OCI-LY7 (cell line): ENCODE measurements around the gene TXNRD1. TPM values are rescaled to one million over a fixed set of nuclear protein-coding genes. Genes with fewer than 3 reads are reported as not detected.

Source experiments
- BruUV-seq: library from RNA; stranded (reverse); fragments of 400-500 nt; replicated peaks from 2 replicates; lab custom pipeline; 2021; lab: Mats Ljungman, UMichigan
- CTCF ChIA-PET: fragments of 300-600 bp; sonication (Branson Sonifier 250); formaldehyde crosslinking; loops from one replicate; lab custom pipeline; 2022; ENCODE audit warnings: antibody characterized with exemption; ENCODE audit not compliant: unreplicated experiment; lab: Charles Lee
- POLR2A ChIA-PET: fragments of 300-600 bp; sonication (Branson Sonifier 250); formaldehyde crosslinking; loops from one replicate; lab custom pipeline; 2022; ENCODE audit warnings: antibody characterized with exemption; lab: Charles Lee
- DNase-seq: peaks from one replicate; pipeline ENCODE4 v3.0.0-alpha.2; 2015; ENCODE audit warnings: low spot score
- H2AFZ ChIP-seq: fragments of 200-600 bp; sonication (generic), shearing (Covaris generic); 2 replicates; pipeline ENCODE4 v1.6.1; 2014; ENCODE audit warnings: mild to moderate bottlenecking, antibody characterized with exemption, low read length, moderate library complexity
- H3K27ac ChIP-seq: fragments of 200-600 bp; sonication (generic); 2 replicates; pipeline ENCODE4 v1.5.1; 2014; ENCODE audit warnings: mixed run types, low read depth, mild to moderate bottlenecking, moderate library complexity, low read length, inconsistent platforms; ENCODE audit not compliant: poor library complexity, severe bottlenecking
- H3K36me3 ChIP-seq: fragments of 200-600 bp; sonication (generic); 2 replicates; pipeline ENCODE4 v1.6.1; 2014; ENCODE audit warnings: mild to moderate bottlenecking, antibody characterized with exemption, low read length, moderate library complexity, mixed read lengths; ENCODE audit not compliant: insufficient read depth
- H3K4me1 ChIP-seq: fragments of 200-600 bp; sonication (generic); 2 replicates; pipeline ENCODE4 v1.5.1; 2014; ENCODE audit warnings: mild to moderate bottlenecking, low read length; ENCODE audit not compliant: insufficient read depth, poor library complexity, severe bottlenecking
- H3K4me2 ChIP-seq: fragments of 200-600 bp; sonication (generic); 2 replicates; pipeline ENCODE4 v1.6.1; 2014; ENCODE audit warnings: mild to moderate bottlenecking, low read length
- H3K4me3 ChIP-seq: fragments of 200-600 bp; sonication (generic); 2 replicates; pipeline ENCODE4 v1.5.1; 2014; ENCODE audit warnings: mild to moderate bottlenecking, low read depth, low read length; ENCODE audit not compliant: poor library complexity, severe bottlenecking
- H3K79me2 ChIP-seq: fragments of 200-600 bp; sonication (generic); 2 replicates; pipeline ENCODE4 v1.6.1; 2016; ENCODE audit warnings: low read depth, mild to moderate bottlenecking, low read length, moderate library complexity, mixed read lengths; ENCODE audit not compliant: insufficient read depth
- H3K9me2 ChIP-seq: fragments of 200-600 bp; sonication (generic); 2 replicates; pipeline ENCODE4 v1.6.1; 2016; ENCODE audit warnings: mild to moderate bottlenecking, low read length, mixed read lengths; ENCODE audit not compliant: insufficient read depth
- H3K9me3 ChIP-seq: fragments of 200-600 bp; sonication (generic); 2 replicates; pipeline ENCODE4 v1.6.1; 2014; ENCODE audit warnings: mild to moderate bottlenecking, mixed run types, low read length, mixed read lengths
- H4K20me1 ChIP-seq: fragments of 200-600 bp; sonication (generic); 2 replicates; pipeline ENCODE4 v1.6.1; 2014; ENCODE audit warnings: mild to moderate bottlenecking, antibody characterized with exemption, low read length, moderate library complexity, mixed read lengths; ENCODE audit not compliant: insufficient read depth
- CTCF ChIP-seq: fragments of 200-600 bp; sonication (generic); conservative IDR thresholded peaks from 2 replicates; pipeline ENCODE4 v1.5.1; 2014; ENCODE audit warnings: mild to moderate bottlenecking, antibody characterized with exemption, low read length, moderate library complexity, mixed read lengths
- EZH2phosphoT487 ChIP-seq: fragments of 200-600 bp; sonication (generic); IDR thresholded peaks from 2 replicates; pipeline ENCODE4 v1.6.1; 2018; ENCODE audit warnings: low read depth, borderline replicate concordance, mild to moderate bottlenecking, mixed run types, antibody characterized with exemption, low read length, moderate library complexity, mixed read lengths
- intact Hi-C: fragments of 100-400 bp; cut with micrococcal nuclease; formaldehyde crosslinking; loops from one replicate; pipeline ENCODE4 v1.10.0; 2022; ENCODE audit not compliant: unreplicated experiment
- total RNA-seq, 2 experiments: library from RNA; depleted of rRNA in 1 of 2; stranded (reverse); fragments of >200 nt in 1 of 2; shearing (Covaris generic) in 1 of 2; gene quantifications; 2 replicates each; pipeline ENCODE4 v1.2.3, GENCODE V29; 2014 to 2022

TXNRD1 gene
- total RNA-seq, 2 experiments from 2014 or later, result 117 to 132 TPM

- no peak for TF ChIP-seq CTCF
- no peak for TF ChIP-seq EZH2phosphoT487
- intact Hi-C loops, result no loop called here
Measured at GRCh38 chr12:104180374-104180773, 35.2 kb upstream of the TXNRD1 start.

GRCh38 chr12:104181313-104181712, 34.3 kb upstream of the TXNRD1 start:
- no peak overlapping the region for H2AFZ ChIP-seq
- DNase-seq, result no peak
- H3K79me2 ChIP-seq, result no peaks in the 10 kb centered on the region
- no peak overlapping the region for H3K4me3 ChIP-seq
- TF ChIP-seq EZH2phosphoT487 (no peak), CTCF (no peak)
- H4K20me1 ChIP-seq, result no peaks in the 10 kb centered on the region
- POLR2A ChIA-PET, result interaction anchor here (0.7 kb wide), 1 partner anchor 633 kb away, joined by 3 read pairs; no protein-coding TSS in a partner anchor
- H3K36me3 ChIP-seq, result no peaks in the 10 kb centered on the region
- intact Hi-C loops, result no loop called here
- no peak overlapping the region for H3K27ac ChIP-seq
- no peaks in the 10 kb centered on the region for H3K4me1 ChIP-seq
- H3K4me2 ChIP-seq, result no peak overlapping the region
- CTCF ChIA-PET, result no interaction called here
- BruUV-seq, result no TSS peak
- 0 out of 2 replicates have a peak, but pooled peaks cover 7% of the 10 kb centered on the region for H3K9me3 ChIP-seq
- no peaks in the 10 kb centered on the region for H3K9me2 ChIP-seq

More at GRCh38 chr12:104180374-104180773, 35.2 kb upstream of the TXNRD1 start:
- no peak overlapping the region for H3K4me3 ChIP-seq
- H3K4me2 ChIP-seq, result no peak overlapping the region
- H2AFZ ChIP-seq, result no peak overlapping the region
- no peaks in the 10 kb centered on the region for H3K9me2 ChIP-seq
- no peaks in the 10 kb centered on the region for H3K36me3 ChIP-seq
- DNase-seq, result no peak
- CTCF ChIA-PET, result interaction anchor here (0.6 kb wide), 1 partner anchor 106 kb away, joined by 3 read pairs; no protein-coding TSS in a partner anchor
- POLR2A ChIA-PET, result interaction anchor here (0.7 kb wide), 1 partner anchor 634 kb away, joined by 3 read pairs; no protein-coding TSS in a partner anchor
- H3K9me3 ChIP-seq, result 0 out of 2 replicates have a peak, but pooled peaks cover 7% of the 10 kb centered on the region
- H3K79me2 ChIP-seq, result no peaks in the 10 kb centered on the region
- H3K27ac ChIP-seq, result no peak overlapping the region
- no peaks in the 10 kb centered on the region for H4K20me1 ChIP-seq
- no peaks in the 10 kb centered on the region for H3K4me1 ChIP-seq
- no TSS peak for BruUV-seq

- no peak for DNase-seq
- H3K4me2 ChIP-seq, result no peak overlapping the region
- intact Hi-C loops, result no loop called here
- H3K9me2 ChIP-seq, result no peaks in the 10 kb centered on the region
- CTCF ChIA-PET, result no interaction called here
- POLR2A ChIA-PET, result no interaction called here
- no peak overlapping the region for H2AFZ ChIP-seq
- TF ChIP-seq EZH2phosphoT487, result no peak
- no peak overlapping the region for H3K27ac ChIP-seq
- no peaks in the 10 kb centered on the region for H4K20me1 ChIP-seq
- H3K9me3 ChIP-seq, result 0 out of 2 replicates have a peak, but pooled peaks cover 7% of the 10 kb centered on the region
- H3K4me1 ChIP-seq, result no peaks in the 10 kb centered on the region
- H3K79me2 ChIP-seq, result no peaks in the 10 kb centered on the region
- no peak overlapping the region for H3K4me3 ChIP-seq
- no peaks in the 10 kb centered on the region for H3K36me3 ChIP-seq
- no TSS peak for BruUV-seq
Measured at GRCh38 chr12:104182144-104182543, 33.4 kb upstream of the TXNRD1 start.
